GM21529 (cell line): ENCODE measurements around the gene ANO4.
"Not testable (repeated sequence)": the region's sequence is repeated elsewhere in the genome, so short reads cannot be mapped to it uniquely, and the experiment has no call there.

ENCODE experiments used
- ATAC-seq: cut with Tn5 transposase; IDR thresholded peaks from one replicate; pipeline ENCODE4 v1.9.1; 2021; ENCODE audit not compliant: unreplicated experiment

The ANO4 gene

DNA sequence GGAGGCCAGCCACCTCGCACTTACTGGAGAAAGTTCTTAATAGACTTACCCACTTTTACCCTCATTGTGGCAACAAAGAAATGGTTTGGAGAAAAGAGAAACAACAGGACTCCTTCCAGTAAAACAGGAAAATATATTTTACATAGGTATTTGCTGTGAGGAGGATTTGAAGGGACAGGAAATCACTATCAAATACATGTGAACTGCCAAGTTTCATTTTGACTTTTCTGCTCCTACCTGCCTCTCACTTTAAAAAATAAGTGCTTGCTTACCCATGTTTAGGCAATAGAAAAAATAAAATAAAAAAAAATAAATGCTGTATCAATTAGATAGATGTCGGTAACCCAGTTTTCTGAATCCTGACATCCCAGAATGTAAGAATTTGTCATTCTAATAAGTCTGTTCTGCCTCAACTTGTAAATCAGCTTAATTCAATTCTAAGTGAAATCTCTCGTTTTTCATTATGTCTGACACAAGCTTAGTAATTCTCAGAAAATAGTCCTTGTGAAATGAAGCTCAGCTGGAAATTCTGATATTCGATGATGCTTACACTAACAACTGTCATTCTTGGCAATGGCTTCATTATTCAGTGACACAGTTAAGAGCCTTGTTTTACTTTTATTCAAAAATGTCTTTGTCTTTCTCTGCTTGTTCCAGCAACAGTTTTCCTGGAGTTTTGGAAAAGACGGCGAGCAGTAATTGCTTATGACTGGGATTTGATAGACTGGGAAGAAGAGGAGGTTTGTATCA lies 284.1 kb downstream of the ANO4 start:
- no peak for ATAC-seq

DNA sequence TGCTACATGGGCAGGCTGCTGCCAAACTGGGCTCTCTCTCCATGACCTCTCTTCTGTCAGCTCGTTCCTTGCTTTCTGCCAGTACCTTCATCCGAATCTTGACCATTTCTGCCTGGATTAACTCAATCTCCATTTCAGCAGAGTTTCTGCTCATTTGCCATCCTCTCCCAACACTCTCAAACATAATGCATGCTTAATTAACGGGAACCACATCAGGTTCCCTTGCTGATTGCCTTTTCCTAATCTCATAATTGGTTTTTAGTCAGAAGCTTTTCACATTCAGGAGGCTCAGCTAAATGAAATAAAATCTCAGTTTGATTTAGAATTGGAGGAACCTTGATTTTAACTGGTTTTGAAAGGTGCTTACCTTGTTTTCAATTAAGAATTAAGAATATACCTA lies 288.1 kb downstream of the ANO4 start:
- no peak for ATAC-seq

DNA sequence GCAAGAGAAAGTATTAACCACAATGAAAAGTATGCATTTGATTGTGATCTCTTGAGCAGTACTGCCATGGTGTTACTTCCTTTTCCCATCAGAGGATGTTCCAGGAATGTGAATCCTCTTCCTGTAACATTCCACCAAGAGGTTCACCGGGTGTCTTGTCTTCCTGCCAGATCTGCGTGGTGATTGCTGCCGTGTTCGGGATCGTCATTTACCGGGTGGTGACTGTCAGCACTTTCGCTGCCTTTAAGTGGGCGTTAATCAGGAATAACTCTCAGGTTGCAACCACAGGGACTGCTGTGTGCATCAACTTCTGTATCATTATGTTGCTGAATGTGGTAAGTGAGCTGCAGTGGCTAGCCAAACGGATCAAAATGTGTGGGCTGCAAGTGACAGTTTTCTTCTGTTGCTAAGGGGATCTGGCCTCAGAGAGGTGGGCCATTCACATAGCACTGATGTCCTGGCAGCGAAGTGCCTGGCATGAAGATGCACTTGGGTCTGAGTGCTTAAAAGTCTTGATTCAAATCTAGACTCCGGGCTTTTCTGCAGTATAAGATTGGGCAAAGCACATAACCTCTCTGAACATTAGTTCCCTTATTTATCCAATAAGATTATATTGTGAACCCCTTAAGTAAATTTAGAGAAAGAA lies 292.0 kb downstream of the ANO4 start:
- no peak for ATAC-seq

DNA sequence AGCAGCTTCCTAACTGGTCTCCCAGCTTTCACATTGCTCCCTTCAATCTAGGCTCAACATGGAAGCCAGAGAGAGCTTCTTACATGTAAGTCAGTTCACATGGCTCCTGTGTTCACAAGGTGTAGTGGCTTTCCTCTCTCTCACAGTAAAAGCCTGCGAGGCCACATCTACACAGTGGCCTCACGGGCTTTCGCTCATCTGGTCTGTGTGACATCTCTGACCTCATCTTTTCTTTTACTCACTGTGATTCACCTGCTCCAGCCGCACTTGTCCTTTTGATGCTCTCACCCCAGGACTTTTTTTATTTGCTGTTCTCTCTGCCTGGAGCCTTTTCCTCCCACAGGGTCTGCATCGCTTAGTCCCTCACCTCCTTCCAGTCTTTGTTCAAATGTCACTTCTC lies 293.3 kb downstream of the ANO4 start:
- ATAC-seq = no peak

DNA sequence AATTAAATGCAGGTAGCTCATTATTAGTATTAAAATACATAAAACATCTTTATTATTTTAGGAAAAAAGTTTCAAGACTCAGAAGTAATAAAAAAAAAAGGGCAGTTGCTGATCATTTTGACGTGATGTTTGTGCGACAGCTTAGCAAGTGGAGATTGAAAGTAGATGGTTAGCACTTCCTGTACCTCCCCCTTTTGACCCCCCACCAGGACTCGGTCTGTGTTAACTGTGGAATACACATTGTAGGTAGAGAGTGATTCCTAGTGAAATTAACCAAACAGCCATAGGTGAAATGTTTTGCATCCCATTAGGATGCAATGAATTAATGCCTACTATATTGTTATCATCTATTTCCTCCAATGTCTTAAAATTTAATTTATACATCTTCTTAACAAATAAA lies 294.7 kb downstream of the ANO4 start:
- ATAC-seq = no peak

DNA sequence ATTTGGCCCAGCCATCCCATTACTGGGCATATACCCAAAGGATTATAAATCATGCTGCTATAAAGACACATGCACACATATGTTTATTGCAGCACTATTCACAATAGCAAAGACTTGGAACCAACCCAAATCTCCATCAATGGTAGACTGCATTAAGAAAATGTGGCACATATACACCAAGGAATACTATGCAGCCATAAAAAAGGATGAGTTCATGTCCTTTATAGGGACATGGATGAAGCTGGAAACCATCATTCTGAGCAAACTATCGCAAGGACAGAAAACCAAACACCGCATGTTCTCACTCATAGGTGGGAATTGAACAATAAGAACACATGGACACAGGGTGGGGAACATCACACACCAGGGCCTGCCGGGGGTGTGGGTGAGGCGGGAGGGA lies 295.6 kb downstream of the ANO4 start:
- not testable (repeated sequence) for ATAC-seq

DNA sequence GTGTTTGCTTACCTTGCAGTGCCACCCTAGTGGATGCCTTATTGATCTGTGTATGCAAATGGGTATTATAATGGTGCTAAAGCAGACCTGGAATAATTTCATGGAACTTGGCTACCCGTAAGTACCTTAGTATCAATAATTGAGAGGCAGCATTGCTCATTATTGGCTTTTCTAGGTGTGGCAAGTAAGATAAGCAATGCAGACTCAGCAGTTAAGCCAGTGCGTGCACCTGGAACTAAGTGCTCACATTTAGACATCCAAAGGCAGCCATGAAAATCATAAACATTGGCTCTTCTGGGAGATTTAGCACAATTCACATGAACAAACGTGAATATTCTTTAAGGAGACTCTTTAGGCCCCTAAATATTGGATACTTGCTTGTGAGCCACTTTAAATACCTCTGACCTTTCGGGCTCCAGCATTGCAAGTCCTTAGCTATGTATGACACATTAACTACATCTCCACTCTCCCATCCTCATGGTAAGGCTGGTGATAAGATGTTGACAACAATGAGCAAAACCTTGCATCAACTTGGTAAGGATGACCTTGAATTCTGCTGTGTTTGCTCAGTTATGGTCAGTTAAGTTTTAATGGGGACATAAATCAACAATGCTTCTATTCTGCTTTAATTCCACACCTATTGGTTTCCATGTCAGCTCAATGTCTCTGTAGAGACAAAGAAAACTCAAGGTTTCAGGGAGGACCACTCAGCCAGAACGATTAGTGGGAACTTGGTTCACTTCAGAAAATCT lies 303.4 kb downstream of the ANO4 start:
- no peak for ATAC-seq

DNA sequence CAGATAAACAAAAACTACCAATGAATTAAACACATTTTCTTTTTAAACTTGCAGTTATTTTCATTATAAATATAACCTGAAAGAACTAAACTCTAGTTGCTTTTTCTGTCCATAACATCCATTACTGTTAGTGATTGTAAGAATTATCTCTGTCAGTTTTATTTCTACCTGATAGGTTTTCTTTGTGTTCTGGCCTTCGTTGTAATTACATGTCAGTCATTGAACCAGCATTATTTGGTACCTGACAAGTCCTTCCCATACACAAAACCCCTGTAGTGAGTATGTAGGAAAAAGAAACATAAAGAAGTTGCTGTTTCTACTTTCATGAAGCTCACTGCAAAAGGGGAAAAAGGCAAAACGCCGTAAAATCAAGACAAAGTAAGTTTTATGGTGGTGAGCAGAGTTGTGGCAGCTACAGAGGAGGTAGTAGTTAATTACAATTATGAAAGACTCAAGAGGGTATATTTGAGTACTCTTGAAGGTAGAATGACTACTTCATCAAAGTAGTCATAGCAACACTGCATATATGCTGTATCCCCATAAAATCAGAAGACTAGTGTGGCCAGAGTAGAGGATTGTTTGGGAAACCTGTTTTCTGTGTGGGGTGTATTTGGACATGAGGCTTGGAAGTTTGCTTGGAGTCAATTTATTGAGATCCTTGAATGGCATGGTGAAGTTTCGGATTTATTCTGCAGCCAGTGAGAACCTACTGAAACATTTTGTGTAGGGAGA lies 312.6 kb downstream of the ANO4 start:
- no peak for ATAC-seq

DNA sequence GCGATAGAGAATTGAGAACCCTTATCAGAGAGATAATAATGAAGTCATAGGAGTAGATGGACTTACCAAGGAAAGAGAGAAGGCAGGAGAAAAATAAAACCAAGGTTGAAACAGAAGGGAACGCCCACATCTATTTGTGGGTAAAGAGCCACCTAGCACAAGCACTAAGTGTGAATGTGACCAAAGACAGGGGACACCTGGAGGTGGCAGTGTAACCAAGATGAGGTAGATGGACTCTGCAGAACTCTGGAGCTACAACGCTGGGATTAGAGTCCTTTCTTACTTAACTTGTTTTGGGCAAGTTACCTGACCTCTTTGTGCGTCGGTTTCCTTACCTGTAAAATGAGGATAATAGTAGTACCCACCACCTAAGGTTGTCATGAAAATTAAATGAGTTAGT lies 313.6 kb downstream of the ANO4 start:
- ATAC-seq = no peak

DNA sequence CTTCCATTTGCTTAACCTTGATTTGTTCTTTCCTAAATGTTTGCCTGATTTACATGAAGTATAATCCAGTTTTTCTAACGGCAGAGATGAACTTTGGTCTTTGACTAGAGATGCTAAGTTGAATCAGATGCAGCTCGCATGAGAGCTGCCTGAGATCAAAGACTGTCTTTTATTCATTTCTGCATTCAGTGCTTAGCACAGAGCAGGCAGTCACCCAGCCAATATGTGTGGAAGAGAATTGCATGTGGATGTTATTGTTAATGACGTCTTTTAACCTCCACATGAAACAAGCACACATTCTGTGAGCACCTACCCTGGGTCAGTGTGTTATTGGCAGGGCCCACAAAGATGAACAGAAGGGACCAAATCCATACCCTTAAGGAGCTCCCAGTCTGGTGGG lies 316.3 kb downstream of the ANO4 start:
- ATAC-seq = no peak

DNA sequence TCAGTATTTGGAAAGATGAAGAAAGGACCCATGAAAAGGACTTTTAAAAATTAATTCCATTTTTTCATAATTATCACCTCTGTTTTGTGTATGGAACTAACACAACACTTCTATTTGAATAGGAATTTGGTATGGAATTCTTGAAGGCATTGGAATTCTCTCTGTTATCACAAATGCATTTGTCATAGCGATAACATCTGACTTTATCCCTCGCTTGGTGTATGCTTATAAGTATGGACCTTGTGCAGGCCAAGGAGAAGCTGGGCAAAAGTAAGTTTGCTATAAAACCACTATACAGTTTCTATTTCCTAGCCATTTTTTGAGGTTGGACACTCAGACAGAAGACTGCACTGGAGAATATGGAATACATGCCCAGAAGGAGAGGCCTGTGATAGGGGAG lies 316.9 kb downstream of the ANO4 start:
- ATAC-seq = no peak

DNA sequence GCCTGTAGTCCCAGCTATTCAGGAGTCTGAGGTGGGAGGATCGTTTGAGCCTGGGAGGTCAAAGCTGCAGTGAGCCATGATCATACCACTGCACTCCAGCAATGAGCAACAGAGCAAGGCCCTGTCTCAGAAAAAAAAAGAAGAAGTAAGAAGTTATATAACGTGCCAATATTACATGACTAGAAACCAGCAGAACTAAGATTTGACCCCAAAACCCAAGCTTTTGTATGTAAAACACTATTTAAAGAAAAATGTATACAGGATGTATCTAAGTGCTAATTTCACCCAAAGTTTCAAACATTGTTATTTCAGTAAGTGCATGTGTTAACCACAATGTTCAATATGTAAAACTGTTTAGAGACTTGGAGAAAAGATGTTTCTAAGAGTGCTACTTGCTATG lies 320.8 kb downstream of the ANO4 start:
- ATAC-seq = no peak

DNA sequence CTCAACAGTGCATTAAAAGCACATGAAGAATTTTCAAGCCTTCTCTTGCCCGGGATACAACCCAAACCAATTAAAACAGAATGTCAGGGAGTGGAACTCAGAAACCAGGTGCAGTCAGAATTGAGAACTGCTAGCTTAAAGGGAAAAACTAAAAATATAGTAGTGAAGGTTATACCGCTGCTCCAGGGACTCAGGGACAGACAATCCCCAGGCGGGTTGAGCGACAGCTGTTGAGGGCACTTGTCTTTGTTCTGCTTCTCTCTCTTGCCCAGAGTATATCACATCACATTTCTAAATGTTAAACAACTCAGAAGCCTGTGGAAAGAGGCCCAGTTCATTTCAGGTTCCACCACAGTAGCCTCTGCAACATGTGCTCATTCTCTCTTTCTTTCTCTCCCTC lies 322.3 kb downstream of the ANO4 start:
- no peak for ATAC-seq

DNA sequence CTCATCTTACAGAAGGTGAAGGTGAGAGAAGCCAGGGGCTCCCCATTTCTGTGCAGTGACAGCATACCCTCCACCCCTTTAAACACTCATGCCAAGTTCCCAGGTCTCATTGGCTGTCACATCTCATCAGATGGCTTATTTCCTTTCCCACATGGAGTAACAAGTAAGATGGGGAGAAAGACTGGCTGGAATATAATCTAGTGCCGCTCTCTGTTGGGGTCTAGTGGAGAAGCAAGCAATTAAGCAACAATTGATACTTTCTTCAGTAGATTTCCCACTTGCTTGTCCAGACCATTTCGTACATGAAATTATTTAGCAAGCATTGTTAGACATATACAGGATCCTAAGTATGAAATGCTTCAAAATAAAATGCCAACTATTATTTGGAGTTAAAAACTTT lies 323.3 kb downstream of the ANO4 start:
- ATAC-seq = no peak

DNA sequence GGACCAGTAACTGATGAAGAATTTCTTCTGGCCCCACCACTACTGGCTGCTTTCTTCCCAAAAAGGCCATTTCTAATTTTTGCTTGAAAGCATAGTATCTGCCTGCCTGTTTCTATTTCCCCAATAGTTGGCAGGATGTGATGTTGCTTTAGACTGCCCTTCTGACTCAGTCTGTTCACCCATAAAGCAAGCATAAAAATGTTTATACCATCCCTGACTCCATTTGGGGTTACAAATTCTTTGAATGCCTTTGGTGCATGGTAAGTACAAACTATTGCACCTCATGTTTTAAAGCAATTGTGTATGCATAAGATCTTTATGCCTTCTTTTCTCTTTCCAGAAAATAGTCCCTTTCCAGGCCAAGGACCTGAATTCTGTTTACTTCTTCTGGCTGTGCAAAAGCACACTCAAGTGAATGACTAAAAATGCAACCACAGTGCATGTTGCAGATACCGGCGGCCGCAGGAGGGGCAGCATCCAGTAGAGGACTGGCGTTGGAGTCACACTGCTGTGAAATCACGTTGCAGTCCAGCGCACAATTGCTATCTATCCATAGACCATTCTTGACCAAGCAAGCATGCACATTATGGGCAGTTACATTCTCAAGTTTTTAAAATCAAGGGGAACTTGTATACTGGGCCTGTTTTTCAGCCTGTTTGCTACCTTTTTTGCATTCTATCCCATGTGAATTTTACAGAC lies 333.1 kb downstream of the ANO4 start:
- no peak for ATAC-seq

DNA sequence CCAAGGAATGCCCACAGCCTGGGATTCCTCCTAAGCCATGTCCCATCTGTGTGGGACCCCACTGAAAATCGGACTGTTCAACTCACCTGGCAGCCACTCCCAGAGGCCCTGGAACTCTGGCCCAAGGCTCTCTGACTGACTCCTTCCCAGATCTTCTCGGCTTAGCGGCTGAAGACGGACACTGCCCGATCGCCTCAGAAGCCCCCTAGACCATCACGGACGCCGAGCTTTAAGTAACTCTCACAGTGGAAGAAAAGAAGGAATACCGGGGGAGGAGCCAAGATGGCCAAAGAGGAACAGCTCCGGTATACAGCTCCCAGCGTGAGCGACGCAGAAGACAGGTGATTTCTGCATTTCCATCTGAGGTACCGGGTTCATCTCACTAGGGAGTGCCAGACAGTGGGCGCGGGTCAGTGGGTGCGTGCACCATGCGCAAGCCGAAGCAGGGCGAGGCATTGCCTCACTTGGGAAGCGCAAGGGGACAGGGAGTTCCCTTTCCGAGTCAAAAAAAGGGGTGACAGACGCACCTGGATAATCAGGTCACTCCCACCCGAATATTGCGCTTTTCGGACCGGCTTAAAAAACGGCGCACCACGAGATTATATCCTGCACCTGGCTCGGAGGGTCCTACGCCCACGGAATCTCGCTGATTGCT lies 351.3 kb downstream of the ANO4 start:
- ATAC-seq = not testable (repeated sequence)

DNA sequence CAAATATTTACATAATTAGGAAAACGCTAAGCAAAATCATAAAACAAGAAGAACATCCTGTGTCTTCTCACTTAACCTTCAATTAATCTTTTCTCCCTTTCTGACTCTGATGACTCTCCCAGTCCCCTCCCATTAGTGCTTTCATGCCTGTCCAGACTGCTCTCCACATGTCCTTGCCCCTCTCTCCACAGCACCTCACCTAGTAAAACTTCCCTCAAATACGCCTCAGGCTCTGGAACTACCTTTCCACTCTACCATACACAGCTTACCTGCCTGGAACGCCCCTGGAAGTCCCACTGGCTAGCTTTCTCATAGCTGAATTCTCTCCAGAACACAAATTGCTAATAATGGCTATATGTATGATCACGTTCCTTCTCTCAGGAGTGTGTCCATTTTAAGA lies 370.7 kb downstream of the ANO4 start:
- no peak for ATAC-seq

DNA sequence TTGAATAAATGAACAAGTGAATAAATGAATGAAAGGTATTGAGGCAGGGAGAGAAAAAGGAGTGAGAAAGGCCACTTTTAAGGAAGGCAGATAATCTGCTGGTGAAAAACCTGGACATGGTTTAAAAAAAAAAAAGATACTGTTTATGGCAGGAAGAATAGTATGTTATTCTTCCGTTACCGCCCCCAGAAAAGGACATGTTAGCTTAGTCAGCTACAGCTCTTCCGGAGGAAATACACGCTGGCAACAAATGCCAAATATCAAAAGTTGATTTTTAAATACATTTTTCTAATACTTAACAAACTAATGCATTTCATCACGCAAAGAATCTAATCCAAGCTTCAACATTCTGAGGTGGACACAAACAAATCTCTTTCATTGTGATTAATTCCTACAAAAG lies 372.3 kb downstream of the ANO4 start:
- no peak for ATAC-seq

DNA sequence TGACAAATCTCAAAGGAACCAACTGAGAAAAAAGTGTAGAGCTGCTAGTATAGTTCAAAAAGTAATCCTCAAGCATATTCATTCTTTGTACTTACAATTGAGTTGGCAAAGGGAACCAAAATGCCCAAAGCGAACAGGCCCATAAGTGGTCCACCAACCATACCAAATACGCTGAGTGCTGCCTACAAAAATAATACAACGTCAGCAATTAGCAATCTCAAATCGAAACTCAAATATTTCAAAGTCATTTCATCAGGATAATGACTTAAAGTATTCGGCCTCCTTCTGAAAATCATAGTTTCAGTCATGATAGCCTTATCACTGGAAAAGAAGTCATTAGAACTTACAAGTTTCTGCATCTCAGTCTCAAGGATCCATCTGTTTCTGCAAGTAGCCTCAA lies 373.4 kb downstream of the ANO4 start:
- ATAC-seq = no peak

DNA sequence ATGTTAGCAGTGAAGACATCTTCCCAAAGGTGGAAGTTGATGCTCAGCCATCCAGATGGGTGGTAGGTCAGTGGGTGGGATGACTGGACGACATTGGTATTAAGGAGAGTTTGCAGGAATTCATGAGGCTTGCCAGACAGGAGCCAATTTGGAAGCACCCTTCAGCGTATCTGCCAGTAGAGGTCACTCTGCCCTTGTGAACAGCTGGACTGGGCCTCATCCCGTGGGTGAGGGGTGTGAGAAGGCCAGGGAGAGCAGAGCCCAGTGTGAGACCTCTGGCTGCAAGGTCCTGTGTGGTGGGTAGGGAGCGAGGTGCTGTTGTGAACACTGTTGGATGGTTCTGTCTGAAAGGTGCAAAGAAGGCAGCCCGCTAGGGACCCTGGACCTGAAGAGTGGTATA lies 377.7 kb downstream of the ANO4 start:
- no peak for ATAC-seq
